HG02610 (cell line): ENCODE results near the gene KATNB1.
"Not testable (repeated sequence)": the region's sequence is repeated elsewhere in the genome, so short reads cannot be mapped to it uniquely, and the experiment has no call there.

Experiments used
- ATAC-seq: cut with Tn5 transposase; IDR thresholded peaks from one replicate; pipeline ENCODE4 v1.9.1; 2021; ENCODE audit warnings: mild to moderate bottlenecking, moderate library complexity; ENCODE audit not compliant: unreplicated experiment

The KATNB1 gene

GRCh38 chr16:57700781-57701551 lies 34.6 kb upstream of the KATNB1 start:
- ATAC-seq: no peak

- ATAC-seq: no peak
Observed at GRCh38 chr16:57701759-57702371, 33.7 kb upstream of the KATNB1 start.

- ATAC-seq: no peak
Observed at GRCh38 chr16:57703416-57704010, 32.1 kb upstream of the KATNB1 start.

- ATAC-seq: no peak
Observed at GRCh38 chr16:57704011-57704904, 31.3 kb upstream of the KATNB1 start.

GRCh38 chr16:57704905-57705852 lies 30.4 kb upstream of the KATNB1 start:
- no peak for ATAC-seq

- ATAC-seq: no peak
Observed at GRCh38 chr16:57706717-57707116, 28.9 kb upstream of the KATNB1 start.

- ATAC-seq: no peak
Observed at GRCh38 chr16:57707331-57707730, 28.2 kb upstream of the KATNB1 start.

GRCh38 chr16:57708168-57708567 lies 27.4 kb upstream of the KATNB1 start:
- no peak for ATAC-seq

- ATAC-seq: no peak
Observed at GRCh38 chr16:57709663-57710062, 25.9 kb upstream of the KATNB1 start.

GRCh38 chr16:57711346-57711745 lies 24.2 kb upstream of the KATNB1 start:
- ATAC-seq: no peak

GRCh38 chr16:57711993-57712392 lies 23.6 kb upstream of the KATNB1 start:
- ATAC-seq: no peak

- not testable (repeated sequence) for ATAC-seq
Observed at GRCh38 chr16:57712569-57712968, 23.0 kb upstream of the KATNB1 start.

GRCh38 chr16:57713596-57713995 lies 22.0 kb upstream of the KATNB1 start:
- no peak for ATAC-seq

GRCh38 chr16:57714047-57714446 lies 21.5 kb upstream of the KATNB1 start:
- no peak for ATAC-seq

- ATAC-seq: no peak
Observed at GRCh38 chr16:57720142-57720575, 15.4 kb upstream of the KATNB1 start.

- no peak for ATAC-seq
Observed at GRCh38 chr16:57721356-57722209, 14.0 kb upstream of the KATNB1 start.

- no peak for ATAC-seq
Observed at GRCh38 chr16:57722210-57722499, 13.4 kb upstream of the KATNB1 start.

- ATAC-seq: no peak
Observed at GRCh38 chr16:57722651-57723050, 12.9 kb upstream of the KATNB1 start.

GRCh38 chr16:57723170-57723569 lies 12.4 kb upstream of the KATNB1 start:
- ATAC-seq: no peak
